ENCODE results near the gene ST8SIA1. TPM values are rescaled to one million over a fixed set of nuclear protein-coding genes. Genes with fewer than 3 reads are reported as not detected.

The ST8SIA1 gene
- polyA plus RNA-seq, 1 donor from 2014 or later = 22.5 TPM

DNA sequence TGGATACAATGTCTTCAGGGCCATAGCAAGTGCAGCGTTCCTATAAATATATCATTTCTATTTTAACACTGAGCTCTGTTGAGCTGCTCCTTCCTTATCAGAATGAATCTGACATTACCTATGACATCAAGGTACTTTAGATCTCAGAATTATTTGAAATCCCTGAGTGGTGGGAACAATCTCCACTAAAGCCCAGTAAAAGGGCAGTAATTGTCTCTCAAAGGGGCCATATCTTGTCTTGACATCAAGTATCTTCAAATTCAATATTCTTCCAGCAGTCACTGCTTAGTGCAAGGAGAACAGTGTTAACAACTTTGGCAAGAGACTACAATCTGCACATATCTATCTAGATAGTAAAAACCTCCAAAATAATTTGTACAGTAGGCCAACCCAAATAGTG, 21.7 kb upstream of the ST8SIA1 start:
- no peaks in the 10 kb centered on the region for H3K9me2 ChIP-seq (ENCODE audit: insufficient read depth, low read length)
- H3K27me3 ChIP-seq (ENCODE audit: insufficient read depth, low read depth, low read length) = no peaks in the 10 kb centered on the region
- no peaks in the 10 kb centered on the region for H3K79me2 ChIP-seq (replicated peaks; ENCODE audit: insufficient read depth, low read length)
- H3K36me3 ChIP-seq (ENCODE audit: insufficient read depth, low read length) = no peaks in the 10 kb centered on the region
- no peaks in the 10 kb centered on the region for H3K9me3 ChIP-seq (ENCODE audit: low read length)
- H3K9ac ChIP-seq (ENCODE audit: low read length) = no peak overlapping the region
- H3K27ac ChIP-seq (ENCODE audit: low read length) = no peak overlapping the region
- no peak overlapping the region for H3K4me2 ChIP-seq (ENCODE audit: low read length)
- H3K4me3 ChIP-seq (ENCODE audit: low read length) = no peak overlapping the region
- TF ChIP-seq TAF1 (IDR thresholded peaks at IDR 0.05; ENCODE audit: low read depth) = no peak
- TF ChIP-seq, protein P1, sequence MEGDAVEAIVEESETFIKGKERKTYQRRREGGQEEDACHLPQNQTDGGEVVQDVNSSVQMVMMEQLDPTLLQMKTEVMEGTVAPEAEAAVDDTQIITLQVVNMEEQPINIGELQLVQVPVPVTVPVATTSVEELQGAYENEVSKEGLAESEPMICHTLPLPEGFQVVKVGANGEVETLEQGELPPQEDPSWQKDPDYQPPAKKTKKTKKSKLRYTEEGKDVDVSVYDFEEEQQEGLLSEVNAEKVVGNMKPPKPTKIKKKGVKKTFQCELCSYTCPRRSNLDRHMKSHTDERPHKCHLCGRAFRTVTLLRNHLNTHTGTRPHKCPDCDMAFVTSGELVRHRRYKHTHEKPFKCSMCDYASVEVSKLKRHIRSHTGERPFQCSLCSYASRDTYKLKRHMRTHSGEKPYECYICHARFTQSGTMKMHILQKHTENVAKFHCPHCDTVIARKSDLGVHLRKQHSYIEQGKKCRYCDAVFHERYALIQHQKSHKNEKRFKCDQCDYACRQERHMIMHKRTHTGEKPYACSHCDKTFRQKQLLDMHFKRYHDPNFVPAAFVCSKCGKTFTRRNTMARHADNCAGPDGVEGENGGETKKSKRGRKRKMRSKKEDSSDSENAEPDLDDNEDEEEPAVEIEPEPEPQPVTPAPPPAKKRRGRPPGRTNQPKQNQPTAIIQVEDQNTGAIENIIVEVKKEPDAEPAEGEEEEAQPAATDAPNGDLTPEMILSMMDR (IDR thresholded peaks at IDR 0.05; ENCODE audit: poor library complexity, severe bottlenecking) = no peak
- TF ChIP-seq MXI1 (conservative IDR thresholded peaks at IDR 0.05; ENCODE audit: poor library complexity, severe bottlenecking) = no peak
- TF ChIP-seq POLR2AphosphoS5 (IDR thresholded peaks at IDR 0.05) = no peak
- no peak for TF ChIP-seq SMC3 (conservative IDR thresholded peaks at IDR 0.05; ENCODE audit: poor library complexity)
- no peak overlapping the region for H2AFZ ChIP-seq (ENCODE audit: low read depth, low read length)
- H3F3A ChIP-seq (ENCODE audit: insufficient read depth, low read length, poor library complexity, severe bottlenecking) = no peaks in the 10 kb centered on the region
- H4K20me1 ChIP-seq (ENCODE audit: insufficient read depth) = no peaks in the 10 kb centered on the region

DNA sequence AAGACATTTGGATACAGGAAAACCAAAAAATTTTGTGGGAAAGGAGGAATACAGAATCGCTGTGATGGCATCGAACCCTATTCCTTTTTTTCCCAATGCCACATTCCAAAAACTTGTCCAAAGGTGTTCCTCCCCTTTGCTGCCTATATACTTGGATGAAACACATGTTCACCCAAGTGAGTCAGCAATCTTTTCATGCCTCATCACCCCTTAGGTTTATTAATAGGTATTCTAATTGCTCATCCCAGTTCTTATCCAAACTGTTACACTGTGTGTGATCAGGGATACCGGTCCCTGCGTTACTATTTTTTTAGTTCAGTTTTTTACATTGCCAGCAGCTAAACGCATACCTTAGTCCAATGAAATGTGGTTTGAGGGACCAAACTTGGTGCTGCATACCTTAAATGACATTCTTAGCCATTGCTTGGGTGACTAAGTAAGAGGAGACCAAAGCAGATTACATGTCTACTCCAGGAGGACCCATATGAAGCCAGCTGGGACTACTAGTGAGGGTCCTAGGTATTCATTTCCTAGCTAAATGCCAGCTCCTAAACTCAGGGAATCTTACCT, 20.6 kb upstream of the ST8SIA1 start:
- no peaks in the 10 kb centered on the region for H3K9me3 ChIP-seq (ENCODE audit: low read length)
- H3K9ac ChIP-seq (ENCODE audit: low read length) = no peak overlapping the region
- H3K79me2 ChIP-seq (replicated peaks; ENCODE audit: insufficient read depth, low read length) = no peaks in the 10 kb centered on the region
- H3K4me3 ChIP-seq (ENCODE audit: low read length) = no peak overlapping the region
- no peaks in the 10 kb centered on the region for H3K36me3 ChIP-seq (ENCODE audit: insufficient read depth, low read length)
- H3K27me3 ChIP-seq (ENCODE audit: insufficient read depth, low read depth, low read length) = no peaks in the 10 kb centered on the region
- no peak overlapping the region for H3K4me2 ChIP-seq (ENCODE audit: low read length)
- TF ChIP-seq RAD21 (conservative IDR thresholded peaks at IDR 0.05) (no peak), SMC3 (conservative IDR thresholded peaks at IDR 0.05; ENCODE audit: poor library complexity) (no peak), POLR2AphosphoS5 (IDR thresholded peaks at IDR 0.05) (no peak), EZH2 (IDR thresholded peaks at IDR 0.05; ENCODE audit: borderline replicate concordance, insufficient read depth, low read length, poor library complexity, severe bottlenecking) (no peak), TAF1 (IDR thresholded peaks at IDR 0.05; ENCODE audit: low read depth) (no peak), EP300 (conservative IDR thresholded peaks at IDR 0.05; ENCODE audit: poor library complexity, severe bottlenecking) (no peak), MXI1 (conservative IDR thresholded peaks at IDR 0.05; ENCODE audit: poor library complexity, severe bottlenecking) (no peak)
- TF ChIP-seq, protein P2, sequence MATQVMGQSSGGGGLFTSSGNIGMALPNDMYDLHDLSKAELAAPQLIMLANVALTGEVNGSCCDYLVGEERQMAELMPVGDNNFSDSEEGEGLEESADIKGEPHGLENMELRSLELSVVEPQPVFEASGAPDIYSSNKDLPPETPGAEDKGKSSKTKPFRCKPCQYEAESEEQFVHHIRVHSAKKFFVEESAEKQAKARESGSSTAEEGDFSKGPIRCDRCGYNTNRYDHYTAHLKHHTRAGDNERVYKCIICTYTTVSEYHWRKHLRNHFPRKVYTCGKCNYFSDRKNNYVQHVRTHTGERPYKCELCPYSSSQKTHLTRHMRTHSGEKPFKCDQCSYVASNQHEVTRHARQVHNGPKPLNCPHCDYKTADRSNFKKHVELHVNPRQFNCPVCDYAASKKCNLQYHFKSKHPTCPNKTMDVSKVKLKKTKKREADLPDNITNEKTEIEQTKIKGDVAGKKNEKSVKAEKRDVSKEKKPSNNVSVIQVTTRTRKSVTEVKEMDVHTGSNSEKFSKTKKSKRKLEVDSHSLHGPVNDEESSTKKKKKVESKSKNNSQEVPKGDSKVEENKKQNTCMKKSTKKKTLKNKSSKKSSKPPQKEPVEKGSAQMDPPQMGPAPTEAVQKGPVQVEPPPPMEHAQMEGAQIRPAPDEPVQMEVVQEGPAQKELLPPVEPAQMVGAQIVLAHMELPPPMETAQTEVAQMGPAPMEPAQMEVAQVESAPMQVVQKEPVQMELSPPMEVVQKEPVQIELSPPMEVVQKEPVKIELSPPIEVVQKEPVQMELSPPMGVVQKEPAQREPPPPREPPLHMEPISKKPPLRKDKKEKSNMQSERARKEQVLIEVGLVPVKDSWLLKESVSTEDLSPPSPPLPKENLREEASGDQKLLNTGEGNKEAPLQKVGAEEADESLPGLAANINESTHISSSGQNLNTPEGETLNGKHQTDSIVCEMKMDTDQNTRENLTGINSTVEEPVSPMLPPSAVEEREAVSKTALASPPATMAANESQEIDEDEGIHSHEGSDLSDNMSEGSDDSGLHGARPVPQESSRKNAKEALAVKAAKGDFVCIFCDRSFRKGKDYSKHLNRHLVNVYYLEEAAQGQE (IDR thresholded peaks at IDR 0.05; ENCODE audit: borderline replicate concordance) = no peak
- TF ChIP-seq, protein P1 (IDR thresholded peaks at IDR 0.05; ENCODE audit: poor library complexity, severe bottlenecking) = no peak
- no peaks in the 10 kb centered on the region for H4K20me1 ChIP-seq (ENCODE audit: insufficient read depth)
- no peak overlapping the region for H3K27ac ChIP-seq (ENCODE audit: low read length)
- H3F3A ChIP-seq (ENCODE audit: insufficient read depth, low read length, poor library complexity, severe bottlenecking) = no peaks in the 10 kb centered on the region
- no peak overlapping the region for H2AFZ ChIP-seq (ENCODE audit: low read depth, low read length)
- H3K9me2 ChIP-seq (ENCODE audit: insufficient read depth, low read length) = no peaks in the 10 kb centered on the region

Data from neural cell (in vitro differentiated cells).